ENCODE measurements around the gene PYM1. TPM values are rescaled to one million over a fixed set of nuclear protein-coding genes. Genes with fewer than 3 reads are reported as not detected.

The PYM1 gene
- total and polyA plus RNA-seq, 2 of the 13 experiments (the other 11 are each of a cell fraction or from before 2014, with no cell fraction given): 44.0 to 51.8 TPM

DNA sequence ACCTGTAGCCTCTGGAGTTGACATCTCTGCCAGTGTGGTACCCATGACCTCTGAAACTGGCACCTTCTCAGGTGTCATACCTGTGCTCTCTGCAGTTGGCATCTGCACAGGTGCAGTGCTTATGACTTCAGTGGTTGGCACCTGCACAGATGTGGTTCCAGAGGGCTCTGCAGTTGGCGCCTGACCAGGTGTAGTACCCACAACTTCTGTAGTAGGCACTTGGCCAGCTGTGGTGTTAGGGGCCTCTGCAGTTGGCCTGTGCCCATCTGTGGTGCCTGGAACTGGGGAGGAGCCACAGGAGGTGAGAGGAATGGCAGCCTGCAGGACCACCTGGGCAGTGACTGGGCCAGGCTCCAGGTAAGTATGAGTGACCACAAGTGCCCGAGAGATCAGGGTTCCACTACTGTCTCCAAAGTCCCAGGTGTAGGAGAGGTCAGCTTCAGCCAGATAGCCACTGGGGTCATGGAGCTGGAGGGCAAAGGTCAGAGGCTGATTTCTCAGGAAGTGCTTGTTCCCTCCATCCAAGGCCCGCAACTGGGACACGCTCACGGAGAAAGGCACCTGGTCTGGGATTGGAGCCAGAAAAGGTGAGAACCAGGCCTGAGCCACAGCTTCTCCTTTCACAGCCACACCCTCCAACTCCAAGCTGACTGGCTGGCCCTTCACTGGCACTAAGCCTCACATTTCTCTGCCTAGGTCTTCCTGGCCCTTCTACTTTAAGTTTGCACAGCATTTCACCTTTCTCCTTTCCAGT is 29.6 kb upstream of the PYM1 start (continued):
- TF ChIP-seq, protein P1, sequence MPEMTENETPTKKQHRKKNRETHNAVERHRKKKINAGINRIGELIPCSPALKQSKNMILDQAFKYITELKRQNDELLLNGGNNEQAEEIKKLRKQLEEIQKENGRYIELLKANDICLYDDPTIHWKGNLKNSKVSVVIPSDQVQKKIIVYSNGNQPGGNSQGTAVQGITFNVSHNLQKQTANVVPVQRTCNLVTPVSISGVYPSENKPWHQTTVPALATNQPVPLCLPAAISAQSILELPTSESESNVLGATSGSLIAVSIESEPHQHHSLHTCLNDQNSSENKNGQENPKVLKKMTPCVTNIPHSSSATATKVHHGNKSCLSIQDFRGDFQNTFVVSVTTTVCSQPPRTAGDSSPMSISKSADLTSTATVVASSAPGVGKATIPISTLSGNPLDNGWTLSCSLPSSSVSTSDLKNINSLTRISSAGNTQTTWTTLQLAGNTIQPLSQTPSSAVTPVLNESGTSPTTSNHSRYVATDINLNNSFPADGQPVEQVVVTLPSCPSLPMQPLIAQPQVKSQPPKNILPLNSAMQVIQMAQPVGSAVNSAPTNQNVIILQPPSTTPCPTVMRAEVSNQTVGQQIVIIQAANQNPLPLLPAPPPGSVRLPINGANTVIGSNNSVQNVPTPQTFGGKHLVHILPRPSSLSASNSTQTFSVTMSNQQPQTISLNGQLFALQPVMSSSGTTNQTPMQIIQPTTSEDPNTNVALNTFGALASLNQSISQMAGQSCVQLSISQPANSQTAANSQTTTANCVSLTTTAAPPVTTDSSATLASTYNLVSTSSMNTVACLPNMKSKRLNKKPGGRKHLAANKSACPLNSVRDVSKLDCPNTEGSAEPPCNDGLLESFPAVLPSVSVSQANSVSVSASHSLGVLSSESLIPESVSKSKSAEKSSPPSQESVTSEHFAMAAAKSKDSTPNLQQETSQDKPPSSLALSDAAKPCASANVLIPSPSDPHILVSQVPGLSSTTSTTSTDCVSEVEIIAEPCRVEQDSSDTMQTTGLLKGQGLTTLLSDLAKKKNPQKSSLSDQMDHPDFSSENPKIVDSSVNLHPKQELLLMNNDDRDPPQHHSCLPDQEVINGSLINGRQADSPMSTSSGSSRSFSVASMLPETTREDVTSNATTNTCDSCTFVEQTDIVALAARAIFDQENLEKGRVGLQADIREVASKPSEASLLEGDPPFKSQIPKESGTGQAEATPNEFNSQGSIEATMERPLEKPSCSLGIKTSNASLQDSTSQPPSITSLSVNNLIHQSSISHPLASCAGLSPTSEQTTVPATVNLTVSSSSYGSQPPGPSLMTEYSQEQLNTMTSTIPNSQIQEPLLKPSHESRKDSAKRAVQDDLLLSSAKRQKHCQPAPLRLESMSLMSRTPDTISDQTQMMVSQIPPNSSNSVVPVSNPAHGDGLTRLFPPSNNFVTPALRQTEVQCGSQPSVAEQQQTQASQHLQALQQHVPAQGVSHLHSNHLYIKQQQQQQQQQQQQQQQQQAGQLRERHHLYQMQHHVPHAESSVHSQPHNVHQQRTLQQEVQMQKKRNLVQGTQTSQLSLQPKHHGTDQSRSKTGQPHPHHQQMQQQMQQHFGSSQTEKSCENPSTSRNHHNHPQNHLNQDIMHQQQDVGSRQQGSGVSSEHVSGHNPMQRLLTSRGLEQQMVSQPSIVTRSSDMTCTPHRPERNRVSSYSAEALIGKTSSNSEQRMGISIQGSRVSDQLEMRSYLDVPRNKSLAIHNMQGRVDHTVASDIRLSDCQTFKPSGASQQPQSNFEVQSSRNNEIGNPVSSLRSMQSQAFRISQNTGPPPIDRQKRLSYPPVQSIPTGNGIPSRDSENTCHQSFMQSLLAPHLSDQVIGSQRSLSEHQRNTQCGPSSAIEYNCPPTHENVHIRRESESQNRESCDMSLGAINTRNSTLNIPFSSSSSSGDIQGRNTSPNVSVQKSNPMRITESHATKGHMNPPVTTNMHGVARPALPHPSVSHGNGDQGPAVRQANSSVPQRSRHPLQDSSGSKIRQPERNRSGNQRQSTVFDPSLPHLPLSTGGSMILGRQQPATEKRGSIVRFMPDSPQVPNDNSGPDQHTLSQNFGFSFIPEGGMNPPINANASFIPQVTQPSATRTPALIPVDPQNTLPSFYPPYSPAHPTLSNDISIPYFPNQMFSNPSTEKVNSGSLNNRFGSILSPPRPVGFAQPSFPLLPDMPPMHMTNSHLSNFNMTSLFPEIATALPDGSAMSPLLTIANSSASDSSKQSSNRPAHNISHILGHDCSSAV (CRISPR knock-in tag; IDR thresholded peaks at IDR 0.05; ENCODE audit: borderline replicate concordance): no peak
- TF ChIP-seq, protein P2, sequence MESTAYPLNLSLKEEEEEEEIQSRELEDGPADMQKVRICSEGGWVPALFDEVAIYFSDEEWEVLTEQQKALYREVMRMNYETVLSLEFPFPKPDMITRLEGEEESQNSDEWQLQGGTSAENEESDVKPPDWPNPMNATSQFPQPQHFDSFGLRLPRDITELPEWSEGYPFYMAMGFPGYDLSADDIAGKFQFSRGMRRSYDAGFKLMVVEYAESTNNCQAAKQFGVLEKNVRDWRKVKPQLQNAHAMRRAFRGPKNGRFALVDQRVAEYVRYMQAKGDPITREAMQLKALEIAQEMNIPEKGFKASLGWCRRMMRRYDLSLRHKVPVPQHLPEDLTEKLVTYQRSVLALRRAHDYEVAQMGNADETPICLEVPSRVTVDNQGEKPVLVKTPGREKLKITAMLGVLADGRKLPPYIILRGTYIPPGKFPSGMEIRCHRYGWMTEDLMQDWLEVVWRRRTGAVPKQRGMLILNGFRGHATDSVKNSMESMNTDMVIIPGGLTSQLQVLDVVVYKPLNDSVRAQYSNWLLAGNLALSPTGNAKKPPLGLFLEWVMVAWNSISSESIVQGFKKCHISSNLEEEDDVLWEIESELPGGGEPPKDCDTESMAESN (CRISPR knock-in tag; conservative IDR thresholded peaks at IDR 0.05): no peak
- TF ChIP-seq NFE2 (CRISPR knock-in tag; IDR thresholded peaks at IDR 0.05) (no peak), GPN1 (CRISPR knock-in tag; IDR thresholded peaks at IDR 0.05; ENCODE audit: borderline replicate concordance) (no peak), SP1 (IDR thresholded peaks at IDR 0.05) (no peak), SP1 (CRISPR knock-in tag; IDR thresholded peaks at IDR 0.05) (no peak), ZNF382 (CRISPR knock-in tag; IDR thresholded peaks at IDR 0.05; ENCODE audit: borderline replicate concordance) (no peak), ZNF674 (CRISPR knock-in tag; IDR thresholded peaks at IDR 0.05; ENCODE audit: low read depth) (no peak)
- TF ChIP-seq, protein P3, sequence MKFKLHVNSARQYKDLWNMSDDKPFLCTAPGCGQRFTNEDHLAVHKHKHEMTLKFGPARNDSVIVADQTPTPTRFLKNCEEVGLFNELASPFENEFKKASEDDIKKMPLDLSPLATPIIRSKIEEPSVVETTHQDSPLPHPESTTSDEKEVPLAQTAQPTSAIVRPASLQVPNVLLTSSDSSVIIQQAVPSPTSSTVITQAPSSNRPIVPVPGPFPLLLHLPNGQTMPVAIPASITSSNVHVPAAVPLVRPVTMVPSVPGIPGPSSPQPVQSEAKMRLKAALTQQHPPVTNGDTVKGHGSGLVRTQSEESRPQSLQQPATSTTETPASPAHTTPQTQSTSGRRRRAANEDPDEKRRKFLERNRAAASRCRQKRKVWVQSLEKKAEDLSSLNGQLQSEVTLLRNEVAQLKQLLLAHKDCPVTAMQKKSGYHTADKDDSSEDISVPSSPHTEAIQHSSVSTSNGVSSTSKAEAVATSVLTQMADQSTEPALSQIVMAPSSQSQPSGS (CRISPR knock-in tag; IDR thresholded peaks at IDR 0.05): no peak
- TF ChIP-seq, protein P4, sequence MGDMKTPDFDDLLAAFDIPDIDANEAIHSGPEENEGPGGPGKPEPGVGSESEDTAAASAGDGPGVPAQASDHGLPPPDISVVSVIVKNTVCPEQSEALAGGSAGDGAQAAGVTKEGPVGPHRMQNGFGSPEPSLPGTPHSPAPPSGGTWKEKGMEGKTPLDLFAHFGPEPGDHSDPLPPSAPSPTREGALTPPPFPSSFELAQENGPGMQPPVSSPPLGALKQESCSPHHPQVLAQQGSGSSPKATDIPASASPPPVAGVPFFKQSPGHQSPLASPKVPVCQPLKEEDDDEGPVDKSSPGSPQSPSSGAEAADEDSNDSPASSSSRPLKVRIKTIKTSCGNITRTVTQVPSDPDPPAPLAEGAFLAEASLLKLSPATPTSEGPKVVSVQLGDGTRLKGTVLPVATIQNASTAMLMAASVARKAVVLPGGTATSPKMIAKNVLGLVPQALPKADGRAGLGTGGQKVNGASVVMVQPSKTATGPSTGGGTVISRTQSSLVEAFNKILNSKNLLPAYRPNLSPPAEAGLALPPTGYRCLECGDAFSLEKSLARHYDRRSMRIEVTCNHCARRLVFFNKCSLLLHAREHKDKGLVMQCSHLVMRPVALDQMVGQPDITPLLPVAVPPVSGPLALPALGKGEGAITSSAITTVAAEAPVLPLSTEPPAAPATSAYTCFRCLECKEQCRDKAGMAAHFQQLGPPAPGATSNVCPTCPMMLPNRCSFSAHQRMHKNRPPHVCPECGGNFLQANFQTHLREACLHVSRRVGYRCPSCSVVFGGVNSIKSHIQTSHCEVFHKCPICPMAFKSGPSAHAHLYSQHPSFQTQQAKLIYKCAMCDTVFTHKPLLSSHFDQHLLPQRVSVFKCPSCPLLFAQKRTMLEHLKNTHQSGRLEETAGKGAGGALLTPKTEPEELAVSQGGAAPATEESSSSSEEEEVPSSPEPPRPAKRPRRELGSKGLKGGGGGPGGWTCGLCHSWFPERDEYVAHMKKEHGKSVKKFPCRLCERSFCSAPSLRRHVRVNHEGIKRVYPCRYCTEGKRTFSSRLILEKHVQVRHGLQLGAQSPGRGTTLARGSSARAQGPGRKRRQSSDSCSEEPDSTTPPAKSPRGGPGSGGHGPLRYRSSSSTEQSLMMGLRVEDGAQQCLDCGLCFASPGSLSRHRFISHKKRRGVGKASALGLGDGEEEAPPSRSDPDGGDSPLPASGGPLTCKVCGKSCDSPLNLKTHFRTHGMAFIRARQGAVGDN (CRISPR knock-in tag; IDR thresholded peaks at IDR 0.05): peak; percentile 22; the same call in 1 of the 2 replicates

All from HepG2 (cell line).